IMR-90 (cell line): ENCODE results near the gene MARS2. TPM values are rescaled to one million over a fixed set of nuclear protein-coding genes. Genes with fewer than 3 reads are reported as not detected.

ENCODE experiments used
- ATAC-seq: fragments of 200-7000 bp; cut with Tn5 transposase; 2 replicates; pipeline ENCODE4 v1.9.1; 2020; ENCODE audit warnings: low read depth, mild to moderate bottlenecking, moderate library complexity
- Bru-seq: library from RNA; stranded (reverse); fragments of 400-500 nt; gene quantifications from one replicate; lab custom pipeline; 2021; lab: Mats Ljungman, UMichigan
- BruChase-seq, 2 experiments: library from RNA; stranded (reverse); fragments of 400-500 nt; gene quantifications; one replicate each; lab custom pipeline; 2021; lab: Mats Ljungman, UMichigan
- BruUV-seq: library from RNA; stranded (reverse); fragments of 400-500 nt; replicated peaks from 2 replicates; lab custom pipeline; 2021; lab: Mats Ljungman, UMichigan
- CTCF ChIA-PET: fragments of 300-600 bp; formaldehyde crosslinking; extraction: SDS; loops from one replicate; lab custom pipeline; 2021; ENCODE audit warnings: antibody characterized with exemption; lab: Yijun Ruan, JAX
- POLR2A ChIA-PET: fragments of 300-600 bp; sonication (Branson Sonifier 250); formaldehyde crosslinking; loops from one replicate; lab custom pipeline; 2022; ENCODE audit warnings: antibody characterized with exemption; ENCODE audit not compliant: unreplicated experiment; lab: Charles Lee
- DNase-seq: peaks from one replicate; pipeline ENCODE4 v3.0.0; 2013
- H2AFZ ChIP-seq: replicated peaks from 2 replicates; pipeline ENCODE3; 2013; ENCODE audit warnings: low read length, mild to moderate bottlenecking; ENCODE audit not compliant: poor library complexity
- H2AK5ac ChIP-seq: 2 replicates; pipeline ENCODE4 v1.6.1; 2013; ENCODE audit warnings: low read depth, low read length, inconsistent platforms
- H2AK9ac ChIP-seq: replicated peaks from 2 replicates; pipeline ENCODE3; 2013; ENCODE audit warnings: mild to moderate bottlenecking, low read depth, low read length, moderate library complexity; ENCODE audit not compliant: poor library complexity
- H2BK120ac ChIP-seq: 2 replicates; pipeline ENCODE4 v1.6.1; 2013; ENCODE audit warnings: low read depth, low read length, inconsistent platforms
- H2BK15ac ChIP-seq: 3 replicates; pipeline ENCODE4 v1.6.1; 2013; ENCODE audit warnings: low read depth, low read length, inconsistent platforms
- H2BK20ac ChIP-seq: 2 replicates; pipeline ENCODE4 v1.6.1; 2013; ENCODE audit warnings: low read depth, mild to moderate bottlenecking, inconsistent platforms, low read length, moderate library complexity
- H2BK5ac ChIP-seq: 2 replicates; pipeline ENCODE4 v1.6.1; 2013; ENCODE audit warnings: mild to moderate bottlenecking, low read depth, low read length, inconsistent platforms; ENCODE audit not compliant: poor library complexity, severe bottlenecking
- H3K14ac ChIP-seq: replicated peaks from 2 replicates; pipeline ENCODE4 v1.6.1; 2013; ENCODE audit warnings: low read depth, low read length, inconsistent platforms
- H3K18ac ChIP-seq: 2 replicates; pipeline ENCODE4 v1.6.1; 2013; ENCODE audit warnings: low read depth, low read length, control low read depth
- H3K23ac ChIP-seq: 2 replicates; pipeline ENCODE4 v1.6.1; 2013; ENCODE audit warnings: low read depth, low read length, inconsistent platforms
- H3K27ac ChIP-seq: 2 replicates; pipeline ENCODE4 v1.5.1; 2013; ENCODE audit warnings: mild to moderate bottlenecking, control low read depth, low read length; ENCODE audit not compliant: insufficient read depth
- H3K27me3 ChIP-seq: 2 replicates; pipeline ENCODE4 v1.6.1; 2013; ENCODE audit warnings: low read length; ENCODE audit not compliant: control insufficient read depth, insufficient read depth
- H3K36me3 ChIP-seq: 2 replicates; pipeline ENCODE4 v1.6.1; 2013; ENCODE audit warnings: low read length, mixed read lengths; ENCODE audit not compliant: control insufficient read depth, insufficient read depth
- H3K4ac ChIP-seq: 2 replicates; pipeline ENCODE4 v1.6.1; 2013; ENCODE audit warnings: low read depth, low read length, inconsistent platforms
- H3K4me1 ChIP-seq: 2 replicates; pipeline ENCODE4 v1.6.1; 2013; ENCODE audit warnings: low read length, mixed read lengths; ENCODE audit not compliant: control insufficient read depth, insufficient read depth
- H3K4me2 ChIP-seq: 2 replicates; pipeline ENCODE4 v1.6.1; 2013; ENCODE audit warnings: low read depth, mild to moderate bottlenecking, control low read depth, low read length, moderate library complexity
- H3K4me3 ChIP-seq: 2 replicates; pipeline ENCODE4 v1.5.1; 2013; ENCODE audit warnings: low read depth, mild to moderate bottlenecking, control low read depth, low read length, moderate library complexity; ENCODE audit not compliant: insufficient read depth
- H3K56ac ChIP-seq: 2 replicates; pipeline ENCODE4 v1.6.1; 2013; ENCODE audit warnings: low read length, inconsistent platforms; ENCODE audit not compliant: insufficient read depth; ENCODE audit errors: extremely low read depth
- H3K79me1 ChIP-seq, 2 experiments: 2 replicates each; pipeline ENCODE4 v1.6.1; 2013; ENCODE audit warnings: low read length in 2 of 2, inconsistent platforms in 1 of 2, low read depth in 1 of 2
- H3K9ac ChIP-seq: 2 replicates; pipeline ENCODE4 v1.6.1; 2013; ENCODE audit warnings: low read depth, low read length, control low read depth
- H3K9me1 ChIP-seq: 2 replicates; pipeline ENCODE4 v1.6.1; 2013; ENCODE audit warnings: low read length, inconsistent platforms; ENCODE audit not compliant: insufficient read depth
- H3K9me3 ChIP-seq: 2 replicates; pipeline ENCODE4 v1.6.1; 2013; ENCODE audit warnings: low read length; ENCODE audit not compliant: control insufficient read depth, insufficient read depth
- H4K20me1 ChIP-seq: 2 replicates; pipeline ENCODE4 v1.6.1; 2013; ENCODE audit warnings: low read length, inconsistent platforms; ENCODE audit not compliant: insufficient read depth
- H4K5ac ChIP-seq: 2 replicates; pipeline ENCODE4 v1.6.1; 2013; ENCODE audit warnings: mild to moderate bottlenecking, low read depth, low read length, control low read depth
- H4K8ac ChIP-seq, 2 experiments: 2 replicates each; pipeline ENCODE4 v1.6.1; 2013; ENCODE audit warnings: low read depth in 2 of 2, low read length in 2 of 2, control low read depth in 1 of 2, inconsistent platforms in 1 of 2
- H4K91ac ChIP-seq: 2 replicates; pipeline ENCODE4 v1.6.1; 2013; ENCODE audit warnings: low read depth, low read length, inconsistent platforms; ENCODE audit not compliant: insufficient read depth
- BHLHE40 ChIP-seq: fragments of 150-350 bp; IDR thresholded peaks from 2 replicates; pipeline ENCODE4 v1.6.1; 2016; ENCODE audit warnings: mild to moderate bottlenecking, low read depth, low read length
- CTCF ChIP-seq: conservative IDR thresholded peaks from 2 replicates; pipeline ENCODE4 v1.5.1; 2012; ENCODE audit warnings: mild to moderate bottlenecking, low read depth, low read length, improper control_type of control experiment
- MAFK ChIP-seq: IDR thresholded peaks from 2 replicates; pipeline ENCODE4 v1.6.1; 2012; ENCODE audit warnings: low read depth, low read length, improper control_type of control experiment
- MAZ ChIP-seq: IDR thresholded peaks from 2 replicates; pipeline ENCODE4 v1.6.1; 2012; ENCODE audit warnings: low read depth, mild to moderate bottlenecking, low read length, improper control_type of control experiment, moderate library complexity, borderline replicate concordance
- MXI1 ChIP-seq: IDR thresholded peaks from 2 replicates; pipeline ENCODE4 v1.6.1; 2012; ENCODE audit warnings: low read depth, mild to moderate bottlenecking, low read length, moderate library complexity, borderline replicate concordance
- POLR2A ChIP-seq: IDR thresholded peaks from 2 replicates; pipeline ENCODE4 v1.6.1; 2012; ENCODE audit warnings: mild to moderate bottlenecking, low read depth, low read length
- USF2 ChIP-seq: fragments of 150-350 bp; IDR thresholded peaks from 2 replicates; pipeline ENCODE4 v1.6.1; 2017; ENCODE audit warnings: mild to moderate bottlenecking, antibody characterized with exemption, low read length, low read depth
- WGBS, 2 experiments: methylation state at CpG; one replicate each; pipeline versions ENCODE4 v1.1.5 to v1.1.7; 2013; ENCODE audit warnings: missing lambda C conversion rate in 2 of 2; ENCODE audit not compliant: insufficient read length in 1 of 2; ENCODE audit errors: extremely low coverage in 2 of 2; 5-methylcytosine and 5-hydroxymethylcytosine counted together
- dilution Hi-C: fragments of 300-500 bp; cut with HindIII; formaldehyde crosslinking; loops from one replicate; pipeline ENCODE4 v1.14.3; 2018; ENCODE audit warnings: low sequenced_read_pairs; ENCODE audit not compliant: unreplicated experiment
- in situ Hi-C: fragments of 300-500 bp; cut with MboI; formaldehyde crosslinking; loops from 3 replicates; pipeline ENCODE4 v1.14.3; 2019; ENCODE audit warnings: low sequenced_read_pairs, inconsistent platforms, mixed read lengths
- intact Hi-C: fragments of 100-400 bp; cut with micrococcal nuclease; formaldehyde crosslinking; loops from 2 replicates; pipeline ENCODE4 v1.10.0; 2022
- long read RNA-seq: library from polyadenylated mRNA; unstranded; transcript quantifications from one replicate; pipeline ENCODE4 v2.0.0, GENCODE V29; 2021; ENCODE audit not compliant: unreplicated experiment
- polyA plus RNA-seq, 3 experiments: library from polyadenylated mRNA; depleted of rRNA; stranded (reverse); fragments of >200 nt; gene quantifications; 2 replicates each; pipeline ENCODE4 v1.2.3, GENCODE V29; 2012; ENCODE audit warnings: low replicate concordance in 1 of 3
- total RNA-seq: library from RNA; depleted of rRNA; stranded (reverse); fragments of >200 nt; gene quantifications from 2 replicates; pipeline ENCODE4 v1.2.3, GENCODE V29; 2012; rRNA removed

MARS2 gene
- total RNA-seq (3.8 and 3.9 TPM in 2 replicates), polyA plus RNA-seq (2012; rRNA removed) (2.9 and 3.4 TPM in 2 replicates), Bru-seq, nascent RNA (percentile 50 among the genes with signal in this experiment), BruChase-seq, experiment 1, labeled RNA remaining after a 6-hour chase (percentile 35 among the genes with signal in this experiment), BruChase-seq, experiment 2, labeled RNA remaining after a 2-hour chase (percentile 63 among the genes with signal in this experiment)
- polyA plus RNA-seq (2012; cell fraction: cytosol; rRNA removed), result 1.9 and 2.2 TPM in 2 replicates
- 1.7 and 2.2 TPM in 2 replicates for polyA plus RNA-seq (2012; cell fraction: nucleus; rRNA removed; ENCODE audit: low replicate concordance)
- long read RNA-seq, transcript MARS2-201 (1 exons, 3,019 nt), result major isoform, 8 of 8 reads
- long read RNA-seq, partial matches to known transcripts, result 0 of 8 reads
- long read RNA-seq, other reads (novel, unspliced or antisense), result 0 of 8 reads

- Histone ChIP-seq H3K36me3 (no peaks in the 10 kb centered on the region), H3K9me3 (no peaks in the 10 kb centered on the region), H3K27me3 (no peaks in the 10 kb centered on the region), H3K4ac (peak within 1 kb of the TSS; percentile 79), H3K4me2 (peak within 1 kb of the TSS; percentile 80), H3K79me1 (peaks cover 18 to 33% of the 10 kb centered on the region in 2 experiments), H2AFZ (peak within 1 kb of the TSS; percentile 95), H2AK5ac (0 out of 2 replicates have a peak within 1 kb of the TSS, but pooled peaks have one; percentile 78), H4K5ac (peak within 1 kb of the TSS; percentile 31), H3K9ac (peak within 1 kb of the TSS; percentile 80), H2BK5ac (peak within 1 kb of the TSS; percentile 84), H3K27ac (peak within 1 kb of the TSS; percentile 49), H4K20me1 (peaks cover 20% of the 10 kb centered on the region), H3K4me1 (peaks cover 6% of the 10 kb centered on the region), H4K91ac (peak within 1 kb of the TSS; percentile 88), H3K56ac (peak within 1 kb of the TSS; percentile 98), H3K4me3 (peak within 1 kb of the TSS; percentile 99), H2BK20ac (peak within 1 kb of the TSS; percentile 75; the same call in 1 of the 2 replicates), H2BK15ac (peak within 1 kb of the TSS; percentile 72; the same call in 1 of the 3 replicates), H2AK9ac (peak within 1 kb of the TSS; percentile 77), H3K18ac (peak within 1 kb of the TSS; percentile 32; the same call in 1 of the 2 replicates), H3K23ac (peak within 1 kb of the TSS; percentile 90), H3K14ac (peak within 1 kb of the TSS; percentile 91), H2BK120ac (peak within 1 kb of the TSS; percentile 92), H4K8ac (peak within 1 kb of the TSS; percentile 60 to 98; a peak in 3 of 4 replicates), H3K9me1 (peaks cover 5% of the 10 kb centered on the region)
- in situ Hi-C loops (loop anchor here (10.0 kb wide), 1 partner anchor 191 kb away; the partner anchor contains the start of gene MOB4), dilution Hi-C loops (no loop called here), intact Hi-C loops (loop anchor here (1.0 to 10.0 kb wide), 5 partner anchors 188 to 592 kb away; partner anchors contain the start of genes HSPE1, MOB4 and SF3B1)
- 0% methylated on average over 20 of the region's 86 CpGs; no CpG with 5 or more reads in 1 of the 2 experiments for WGBS, 2 experiments
- DNase-seq (peak; percentile 88), ATAC-seq (peak; percentile 95)
- ChIA-PET POLR2A (no interaction called here), CTCF (no interaction called here)
- peak; percentile 87 for TF ChIP-seq USF2
- no peak for TF ChIP-seq CTCF
- peak; percentile 88 for TF ChIP-seq BHLHE40
- TF ChIP-seq POLR2A, result no peak
- peak; percentile 99 for TF ChIP-seq MXI1
- no peak for TF ChIP-seq MAFK
- peak; percentile 83; the same call in 1 of the 2 replicates for TF ChIP-seq MAZ
- BruUV-seq, result no TSS peak
Measured at GRCh38 chr2:197705121-197705911, at the start of gene MARS2. Gene MARS2, plus strand, starts transcription at chr2:197705369. Its CDS starts 37 bp downstream, at chr2:197705406.
